Measurements from ENCODE around the gene GNAI1. TPM values are rescaled to one million over a fixed set of nuclear protein-coding genes. Genes with fewer than 3 reads are reported as not detected.

The GNAI1 gene
- total and polyA plus RNA-seq, 4 donors = 8.9 to 38.7 (median 20.9) TPM

- Histone ChIP-seq H3K4me3 (ENCODE audit: low read depth in 1 of 3, low read length in 3 of 3) (no peak overlapping the region), H3K27ac (ENCODE audit: low read depth in 1 of 2, low read length in 2 of 2) (no peak overlapping the region), H3K4me1 (ENCODE audit: control insufficient read depth in 4 of 4, insufficient read depth in 4 of 4, low read length in 3 of 4) (peaks cover 6 to 27% (median 9%) of the 10 kb centered on the region in 4 donors), H3K36me3 (ENCODE audit: control insufficient read depth in 4 of 4, insufficient read depth in 3 of 4, low read depth in 1 of 4, low read length in 3 of 4) (peaks cover 0 to 2% (median 0%) of the 10 kb centered on the region in 4 donors), H3K9ac (ENCODE audit: low read depth in 1 of 2, low read length in 2 of 2) (no peak overlapping the region), H3K9me3 (ENCODE audit: control insufficient read depth in 4 of 4, low read length in 3 of 4) (no peaks in the 10 kb centered on the region), H3K27me3 (ENCODE audit: control insufficient read depth in 4 of 4, insufficient read depth in 4 of 4, low read length in 3 of 4) (no peaks in the 10 kb centered on the region)
- DNase-seq (ENCODE audit: low spot score) = no peak
- 29% methylated on average over 2 of the region's 2 CpGs for WGBS
- TF ChIP-seq FOXA2 (IDR thresholded peaks at IDR 0.05) (no peak), MAX (IDR thresholded peaks at IDR 0.05) (no peak), FOXA1 (IDR thresholded peaks at IDR 0.05) (no peak), REST (IDR thresholded peaks at IDR 0.05) (no peak), HNF4A (conservative IDR thresholded peaks at IDR 0.05) (no peak), EGR1 (IDR thresholded peaks at IDR 0.05; ENCODE audit: low read depth in 2 of 2) (no peak), YY1 (IDR thresholded peaks at IDR 0.05) (no peak)
These were observed 72.9 kb downstream of the GNAI1 start for GRCh38 chr7:80207501-80207900.

GRCh38 chr7:80208700-80209099, 74.1 kb downstream of the GNAI1 start:
- no peaks in the 10 kb centered on the region for H3K9me3 ChIP-seq (ENCODE audit: control insufficient read depth in 4 of 4, low read length in 3 of 4)
- H3K9ac ChIP-seq (ENCODE audit: low read depth in 1 of 2, low read length in 2 of 2) = no peak overlapping the region
- H3K4me3 ChIP-seq (ENCODE audit: low read depth in 1 of 3, low read length in 3 of 3) = no peak overlapping the region
- DNase-seq (ENCODE audit: low spot score) = no peak
- 69% methylated on average over 2 of the region's 2 CpGs for WGBS
- no peak overlapping the region for H3K27ac ChIP-seq (ENCODE audit: low read depth in 1 of 2, low read length in 2 of 2)
- no peaks in the 10 kb centered on the region for H3K27me3 ChIP-seq (ENCODE audit: control insufficient read depth in 4 of 4, insufficient read depth in 4 of 4, low read length in 3 of 4)
- H3K4me1 ChIP-seq (ENCODE audit: control insufficient read depth in 4 of 4, insufficient read depth in 4 of 4, low read length in 3 of 4) = peaks cover 6 to 27% (median 12%) of the 10 kb centered on the region in 4 donors
- no peak for TF ChIP-seq HNF4A (conservative IDR thresholded peaks at IDR 0.05)
- TF ChIP-seq EGR1 (IDR thresholded peaks at IDR 0.05; ENCODE audit: low read depth in 2 of 2) = no peak
- TF ChIP-seq NR2F2 (IDR thresholded peaks at IDR 0.05) = no peak
- no peak for TF ChIP-seq JUND (IDR thresholded peaks at IDR 0.05)
- no peak for TF ChIP-seq ATF3 (IDR thresholded peaks at IDR 0.05)
- TF ChIP-seq FOXA2 (IDR thresholded peaks at IDR 0.05) = no peak
- no peak for TF ChIP-seq MAX (IDR thresholded peaks at IDR 0.05)
- no peak for TF ChIP-seq ZBTB33 (IDR thresholded peaks at IDR 0.05)
- TF ChIP-seq TAF1 (conservative IDR thresholded peaks at IDR 0.05) = no peak
- TF ChIP-seq HNF4G (IDR thresholded peaks at IDR 0.05) = no peak
- TF ChIP-seq YY1 (IDR thresholded peaks at IDR 0.05) = no peak
- no peak for TF ChIP-seq FOXA1 (IDR thresholded peaks at IDR 0.05)
- no peak for TF ChIP-seq RAD21 (IDR thresholded peaks at IDR 0.05)
- no peak for TF ChIP-seq CTCF (IDR thresholded peaks at IDR 0.05; ENCODE audit: low read depth, low read length, missing input control)
- H3K36me3 ChIP-seq (ENCODE audit: control insufficient read depth in 4 of 4, insufficient read depth in 3 of 4, low read depth in 1 of 4, low read length in 3 of 4) = peaks cover 0 to 2% (median 0%) of the 10 kb centered on the region in 4 donors
